ENCODE results near the gene MRPL40.

The MRPL40 gene

GRCh38 chr22:19455033-19455432 is 22.7 kb downstream of the MRPL40 start:
- Histone ChIP-seq H3F3A (ENCODE audit: insufficient read depth) (0 out of 2 replicates have a peak, but pooled peaks cover 2% of the 10 kb centered on the region), H3K79me2 (ENCODE audit: insufficient read depth, low read length) (no peaks in the 10 kb centered on the region), H3K27ac (ENCODE audit: low read depth, low read length) (no peak overlapping the region), H4K20me1 (ENCODE audit: low read depth, low read length) (no peaks in the 10 kb centered on the region), H3K9ac (ENCODE audit: low read length) (no peak overlapping the region), H3K4me2 (ENCODE audit: low read depth, low read length, poor library complexity, severe bottlenecking) (no peak overlapping the region), H3K4me3 (ENCODE audit: insufficient read depth, low read length, poor library complexity, severe bottlenecking) (no peak overlapping the region), H3K9me2 (replicated peaks; ENCODE audit: insufficient read depth, low read length) (no peaks in the 10 kb centered on the region), H2AFZ (ENCODE audit: low read depth, low read length, severe bottlenecking) (no peak overlapping the region), H3K9me3 (ENCODE audit: insufficient read depth, low read length) (no peaks in the 10 kb centered on the region), H3K36me3 (ENCODE audit: low read length) (no peaks in the 10 kb centered on the region), H3K27me3 (ENCODE audit: low read length) (no peaks in the 10 kb centered on the region)
- TF ChIP-seq EZH2phosphoT487 (conservative IDR thresholded peaks at IDR 0.05; ENCODE audit: low read length), result no peak
- TF ChIP-seq, protein P1, sequence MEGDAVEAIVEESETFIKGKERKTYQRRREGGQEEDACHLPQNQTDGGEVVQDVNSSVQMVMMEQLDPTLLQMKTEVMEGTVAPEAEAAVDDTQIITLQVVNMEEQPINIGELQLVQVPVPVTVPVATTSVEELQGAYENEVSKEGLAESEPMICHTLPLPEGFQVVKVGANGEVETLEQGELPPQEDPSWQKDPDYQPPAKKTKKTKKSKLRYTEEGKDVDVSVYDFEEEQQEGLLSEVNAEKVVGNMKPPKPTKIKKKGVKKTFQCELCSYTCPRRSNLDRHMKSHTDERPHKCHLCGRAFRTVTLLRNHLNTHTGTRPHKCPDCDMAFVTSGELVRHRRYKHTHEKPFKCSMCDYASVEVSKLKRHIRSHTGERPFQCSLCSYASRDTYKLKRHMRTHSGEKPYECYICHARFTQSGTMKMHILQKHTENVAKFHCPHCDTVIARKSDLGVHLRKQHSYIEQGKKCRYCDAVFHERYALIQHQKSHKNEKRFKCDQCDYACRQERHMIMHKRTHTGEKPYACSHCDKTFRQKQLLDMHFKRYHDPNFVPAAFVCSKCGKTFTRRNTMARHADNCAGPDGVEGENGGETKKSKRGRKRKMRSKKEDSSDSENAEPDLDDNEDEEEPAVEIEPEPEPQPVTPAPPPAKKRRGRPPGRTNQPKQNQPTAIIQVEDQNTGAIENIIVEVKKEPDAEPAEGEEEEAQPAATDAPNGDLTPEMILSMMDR (IDR thresholded peaks at IDR 0.05; ENCODE audit: insufficient read depth, low read length, poor library complexity, severe bottlenecking), result no peak

DNA sequence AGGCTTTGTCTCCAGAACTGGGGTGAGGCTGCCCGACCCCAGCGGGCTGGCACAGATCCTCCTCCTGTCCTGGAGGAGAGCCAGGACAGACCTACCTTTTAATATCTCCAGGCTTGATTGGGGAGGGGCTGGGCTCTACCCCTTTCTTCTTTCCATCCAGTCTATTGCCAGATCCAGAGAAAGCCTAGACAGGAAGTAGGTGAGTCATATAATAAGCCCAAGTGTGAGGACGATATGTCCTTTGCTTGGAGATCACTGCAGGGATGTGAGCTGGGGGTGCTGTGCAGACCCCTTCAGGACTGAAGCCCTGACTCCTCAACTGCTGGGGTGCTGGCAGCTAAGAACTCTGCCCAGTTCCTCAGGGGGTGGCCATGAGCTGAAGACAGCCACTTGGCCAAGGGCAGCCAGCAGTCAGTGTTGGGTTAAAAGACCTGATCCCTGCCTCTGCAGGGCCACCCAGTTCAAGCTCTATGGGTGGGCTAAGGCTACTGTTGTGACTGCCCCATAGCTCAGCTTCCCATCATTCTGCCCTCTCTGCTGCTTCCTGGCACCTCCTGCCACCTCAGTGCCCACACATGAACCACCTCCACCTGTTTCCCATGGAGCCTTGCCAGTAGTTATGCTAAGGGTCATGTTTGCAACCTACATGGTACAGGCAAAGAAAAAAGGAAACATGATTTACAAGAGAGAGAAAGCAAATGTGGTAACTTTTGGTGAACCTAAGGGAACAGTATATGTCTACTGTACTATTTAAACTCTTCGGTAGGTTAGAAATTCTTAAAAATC is 23.4 kb downstream of the MRPL40 start:
- Histone ChIP-seq H3K36me3 (ENCODE audit: low read length) (no peaks in the 10 kb centered on the region), H3K9me3 (ENCODE audit: insufficient read depth, low read length) (no peaks in the 10 kb centered on the region), H4K20me1 (ENCODE audit: low read depth, low read length) (no peaks in the 10 kb centered on the region), H3F3A (ENCODE audit: insufficient read depth) (no peaks in the 10 kb centered on the region), H3K4me3 (ENCODE audit: insufficient read depth, low read length, poor library complexity, severe bottlenecking) (no peak overlapping the region), H3K4me2 (ENCODE audit: low read depth, low read length, poor library complexity, severe bottlenecking) (no peak overlapping the region), H3K9ac (ENCODE audit: low read length) (no peak overlapping the region), H3K79me2 (ENCODE audit: insufficient read depth, low read length) (no peaks in the 10 kb centered on the region), H3K9me2 (replicated peaks; ENCODE audit: insufficient read depth, low read length) (no peaks in the 10 kb centered on the region), H2AFZ (ENCODE audit: low read depth, low read length, severe bottlenecking) (no peak overlapping the region), H3K27me3 (ENCODE audit: low read length) (no peaks in the 10 kb centered on the region), H3K27ac (ENCODE audit: low read depth, low read length) (no peak overlapping the region)
- TF ChIP-seq, protein P1 (IDR thresholded peaks at IDR 0.05; ENCODE audit: insufficient read depth, low read length, poor library complexity, severe bottlenecking), result no peak
- TF ChIP-seq EZH2phosphoT487 (conservative IDR thresholded peaks at IDR 0.05; ENCODE audit: low read length), result no peak

DNA sequence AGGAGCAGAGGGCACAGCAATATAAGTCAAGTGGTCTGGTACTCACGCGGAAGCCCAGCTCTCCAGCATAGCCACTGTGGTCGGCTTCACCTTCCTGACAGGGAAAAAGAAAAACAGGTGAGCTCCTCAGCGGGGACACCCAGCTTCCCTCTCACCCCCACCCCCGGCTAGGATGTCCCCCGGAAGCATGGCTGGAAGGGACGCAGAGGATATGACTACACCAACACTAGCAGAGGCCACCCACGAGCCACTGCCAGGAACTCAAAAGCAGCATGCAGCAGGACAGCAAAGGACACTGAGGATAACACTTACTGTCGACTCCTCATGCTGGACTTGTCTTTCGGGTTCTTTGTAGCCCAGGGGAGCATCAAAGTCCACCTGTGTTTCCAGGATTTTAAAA is 24.2 kb downstream of the MRPL40 start:
- Histone ChIP-seq H3K4me3 (ENCODE audit: insufficient read depth, low read length, poor library complexity, severe bottlenecking) (no peak overlapping the region), H3K36me3 (ENCODE audit: low read length) (peaks cover 3% of the 10 kb centered on the region; the same call in 1 of the 2 replicates), H3K4me2 (ENCODE audit: low read depth, low read length, poor library complexity, severe bottlenecking) (no peak overlapping the region)

More for the DNA sequence above, 24.2 kb downstream of the MRPL40 start:
- no peaks in the 10 kb centered on the region for H3K79me2 ChIP-seq (ENCODE audit: insufficient read depth, low read length)
- no peak overlapping the region for H3K9ac ChIP-seq (ENCODE audit: low read length)
- H3F3A ChIP-seq (ENCODE audit: insufficient read depth), result no peaks in the 10 kb centered on the region
- no peaks in the 10 kb centered on the region for H3K27me3 ChIP-seq (ENCODE audit: low read length)
- no peaks in the 10 kb centered on the region for H3K9me3 ChIP-seq (ENCODE audit: insufficient read depth, low read length)
- no peak overlapping the region for H2AFZ ChIP-seq (ENCODE audit: low read depth, low read length, severe bottlenecking)
- no peaks in the 10 kb centered on the region for H4K20me1 ChIP-seq (ENCODE audit: low read depth, low read length)
- no peaks in the 10 kb centered on the region for H3K9me2 ChIP-seq (replicated peaks; ENCODE audit: insufficient read depth, low read length)
- H3K27ac ChIP-seq (ENCODE audit: low read depth, low read length), result no peak overlapping the region
- TF ChIP-seq, protein P1 (IDR thresholded peaks at IDR 0.05; ENCODE audit: insufficient read depth, low read length, poor library complexity, severe bottlenecking), result no peak
- TF ChIP-seq EZH2phosphoT487 (conservative IDR thresholded peaks at IDR 0.05; ENCODE audit: low read length), result no peak
